GM23248 (cell line): ENCODE data around the gene TPH1. TPM values are rescaled to one million over a fixed set of nuclear protein-coding genes. Genes with fewer than 3 reads are reported as not detected.
A peak's percentile ranks its signal among the peaks of the same experiment; 100 is the strongest.

Experiments used
- DNase-seq: peaks from one replicate; pipeline ENCODE4 v3.0.0-alpha.2; 2015
- H2AFZ ChIP-seq: fragments of 200-600 bp; sonication (generic); 2 replicates; pipeline ENCODE4 v1.6.1; 2016; ENCODE audit warnings: antibody characterized with exemption
- H3F3A ChIP-seq: fragments of 200-600 bp; sonication (generic); 2 replicates; pipeline ENCODE4 v1.6.1; 2016; ENCODE audit warnings: mild to moderate bottlenecking, antibody characterized with exemption, mixed run types; ENCODE audit not compliant: insufficient read depth
- H3K27ac ChIP-seq: fragments of 200-600 bp; sonication (generic); 2 replicates; pipeline ENCODE4 v1.5.1; 2016; ENCODE audit warnings: mild to moderate bottlenecking
- H3K27me3 ChIP-seq: fragments of 200-600 bp; sonication (generic); replicated peaks from 2 replicates; pipeline ENCODE4 v1.6.1; 2016; ENCODE audit warnings: mild to moderate bottlenecking; ENCODE audit not compliant: insufficient read depth
- H3K36me3 ChIP-seq: fragments of 200-600 bp; sonication (generic); 2 replicates; pipeline ENCODE4 v1.6.1; 2016; ENCODE audit warnings: low read depth, mild to moderate bottlenecking
- H3K4me1 ChIP-seq: fragments of 200-600 bp; sonication (generic); 2 replicates; pipeline ENCODE4 v1.6.1; 2016; ENCODE audit warnings: mild to moderate bottlenecking; ENCODE audit not compliant: insufficient read depth
- H3K4me2 ChIP-seq: fragments of 200-600 bp; sonication (generic); one replicate; pipeline ENCODE4 v1.6.1; 2016; ENCODE audit warnings: mild to moderate bottlenecking; ENCODE audit not compliant: unreplicated experiment
- H3K4me3 ChIP-seq: fragments of 200-600 bp; sonication (generic); 2 replicates; pipeline ENCODE4 v1.5.1; 2016; ENCODE audit warnings: mild to moderate bottlenecking
- H3K79me2 ChIP-seq: fragments of 200-600 bp; sonication (generic); 2 replicates; pipeline ENCODE4 v1.6.1; 2016; ENCODE audit warnings: mild to moderate bottlenecking; ENCODE audit not compliant: insufficient read depth
- H3K9ac ChIP-seq: fragments of 200-600 bp; sonication (generic); 2 replicates; pipeline ENCODE4 v1.6.1; 2016; ENCODE audit warnings: mild to moderate bottlenecking
- H3K9me2 ChIP-seq: fragments of 200-600 bp; sonication (generic); 2 replicates; pipeline ENCODE4 v1.6.1; 2016; ENCODE audit warnings: mixed run types, mild to moderate bottlenecking, moderate library complexity; ENCODE audit not compliant: insufficient read depth
- H3K9me3 ChIP-seq: fragments of 200-600 bp; sonication (generic); one replicate; pipeline ENCODE4 v1.6.1; 2017; ENCODE audit warnings: low read depth
- H4K20me1 ChIP-seq: fragments of 200-600 bp; sonication (generic); 2 replicates; pipeline ENCODE4 v1.6.0; 2016; ENCODE audit not compliant: insufficient read depth
- EZH2 ChIP-seq: fragments of 200-600 bp; sonication (generic); IDR thresholded peaks from 2 replicates; pipeline ENCODE4 v1.6.1; 2018; ENCODE audit warnings: antibody characterized with exemption, mild to moderate bottlenecking; ENCODE audit not compliant: insufficient read depth, poor library complexity, severe bottlenecking
- EZH2phosphoT487 ChIP-seq: fragments of 200-600 bp; sonication (generic); IDR thresholded peaks from 2 replicates; pipeline ENCODE4 v1.6.1; 2018; ENCODE audit warnings: antibody characterized with exemption, moderate library complexity, mild to moderate bottlenecking, low read depth; ENCODE audit not compliant: insufficient read depth
- WGBS, 2 experiments: methylation state at CpG; one replicate each; pipeline ENCODE4 v1.1.6; 2015 to 2017; ENCODE audit warnings: low lambda C conversion rate in 2 of 2, low coverage in 1 of 2; ENCODE audit errors: missing lambda C conversion rate in 2 of 2; 5-methylcytosine and 5-hydroxymethylcytosine counted together
- in situ Hi-C: fragments of 300-500 bp; cut with MboI; formaldehyde crosslinking; loops from 2 replicates; pipeline ENCODE4 v1.15.0; 2020
- polyA plus RNA-seq: library from polyadenylated mRNA; unstranded; fragments of >200 nt; fragmentation: Nextera tagmentation; extraction: Ambion mirVana; gene quantifications from 2 replicates; pipeline ENCODE4 v1.2.1, GENCODE V29; 2016
- total RNA-seq: library from RNA; depleted of rRNA; stranded (reverse); fragments of >200 nt; shearing (Covaris generic); gene quantifications from 2 replicates; pipeline ENCODE4 v1.2.3, GENCODE V29; 2014

Gene TPH1
- total and polyA plus RNA-seq, 2 experiments from 2014 or later: not detected

GRCh38 chr11:18012906-18013781, 32.9 kb downstream of the TPH1 start, which contains the start of gene SERGEF:
TSS of gene SERGEF (minus strand) at chr11:18013047. CDS start at chr11:18013010, 37 bp downstream.
- H2AFZ ChIP-seq: peak within 1 kb of the TSS; percentile 97
- in situ Hi-C loops: no loop called here
- H3K79me2 ChIP-seq: no peaks in the 10 kb centered on the region
- H3K36me3 ChIP-seq: no peaks in the 10 kb centered on the region
- peak within 1 kb of the TSS; percentile 92 for H3K4me3 ChIP-seq
- H3K4me2 ChIP-seq: peak within 1 kb of the TSS; percentile 84
- H3K9me3 ChIP-seq: no peaks in the 10 kb centered on the region
- H4K20me1 ChIP-seq: no peaks in the 10 kb centered on the region
- peak; percentile 89 for DNase-seq
- H3K9ac ChIP-seq: peak within 1 kb of the TSS; percentile 71
- no peak within 1 kb of the TSS for H3K27ac ChIP-seq
- H3K9me2 ChIP-seq: no peaks in the 10 kb centered on the region
- TF ChIP-seq EZH2 (no peak), EZH2phosphoT487 (no peak)
- H3K27me3 ChIP-seq: no peaks in the 10 kb centered on the region
- WGBS, 2 experiments: 1 to 2% methylated on average over 58 to 75 of the region's 93 CpGs
- H3F3A ChIP-seq: peaks cover 8% of the 10 kb centered on the region; the same call in 1 of the 2 replicates
- no peaks in the 10 kb centered on the region for H3K4me1 ChIP-seq

- Histone ChIP-seq H2AFZ (peak overlapping the region; percentile 97), H3K4me1 (no peaks in the 10 kb centered on the region), H3K79me2 (no peaks in the 10 kb centered on the region), H3K27me3 (no peaks in the 10 kb centered on the region), H3K27ac (no peak overlapping the region), H3K36me3 (no peaks in the 10 kb centered on the region), H3K4me2 (peak overlapping the region; percentile 84), H3K9ac (peak overlapping the region; percentile 71), H3K4me3 (peak overlapping the region; percentile 92), H3F3A (peaks cover 8% of the 10 kb centered on the region; the same call in 1 of the 2 replicates), H4K20me1 (no peaks in the 10 kb centered on the region), H3K9me3 (no peaks in the 10 kb centered on the region), H3K9me2 (no peaks in the 10 kb centered on the region)
- TF ChIP-seq EZH2 (no peak), EZH2phosphoT487 (no peak)
- in situ Hi-C loops: no loop called here
- WGBS, 2 experiments: 2 to 5% methylated on average over 27 to 46 of the region's 46 CpGs
- DNase-seq: peak; percentile 45
These were observed 33.8 kb downstream of the TPH1 start for GRCh38 chr11:18012122-18012905.

GRCh38 chr11:18011633-18012032, 34.4 kb downstream of the TPH1 start:
- H3K4me1 ChIP-seq: no peaks in the 10 kb centered on the region
- H3K27ac ChIP-seq: no peak overlapping the region
- DNase-seq: peak; percentile 1
- no peaks in the 10 kb centered on the region for H3K27me3 ChIP-seq
- H2AFZ ChIP-seq: peak overlapping the region; percentile 97
- peaks cover 8% of the 10 kb centered on the region; the same call in 1 of the 2 replicates for H3F3A ChIP-seq
- no peaks in the 10 kb centered on the region for H4K20me1 ChIP-seq
- no peaks in the 10 kb centered on the region for H3K9me3 ChIP-seq
- no peaks in the 10 kb centered on the region for H3K36me3 ChIP-seq
- WGBS, 2 experiments: 71 to 72% methylated on average over 8 of the region's 8 CpGs
- in situ Hi-C loops: no loop called here
- H3K79me2 ChIP-seq: no peaks in the 10 kb centered on the region
- no peak overlapping the region for H3K9ac ChIP-seq
- no peaks in the 10 kb centered on the region for H3K9me2 ChIP-seq
- TF ChIP-seq EZH2: no peak
- no peak for TF ChIP-seq EZH2phosphoT487
- peak overlapping the region; percentile 92 for H3K4me3 ChIP-seq
- peak overlapping the region; percentile 84 for H3K4me2 ChIP-seq

GRCh38 chr11:18010977-18011586, 35.0 kb downstream of the TPH1 start:
- H3K9me2 ChIP-seq: no peaks in the 10 kb centered on the region
- no peak overlapping the region for H3K27ac ChIP-seq
- H2AFZ ChIP-seq: peak overlapping the region; percentile 97; the same call in 1 of the 2 replicates
- H3K27me3 ChIP-seq: no peaks in the 10 kb centered on the region
- TF ChIP-seq EZH2 (no peak), EZH2phosphoT487 (no peak)
- H3K9ac ChIP-seq: no peak overlapping the region
- H3K4me2 ChIP-seq: no peak overlapping the region
- H3K79me2 ChIP-seq: no peaks in the 10 kb centered on the region
- H3K9me3 ChIP-seq: no peaks in the 10 kb centered on the region
- in situ Hi-C loops: no loop called here
- no peak overlapping the region for H3K4me3 ChIP-seq
- 82 to 85% methylated on average over 10 of the region's 10 CpGs for WGBS, 2 experiments
- DNase-seq: peak; percentile 13
- no peaks in the 10 kb centered on the region for H4K20me1 ChIP-seq
- peaks cover 8% of the 10 kb centered on the region; the same call in 1 of the 2 replicates for H3F3A ChIP-seq
- H3K4me1 ChIP-seq: no peaks in the 10 kb centered on the region
- no peaks in the 10 kb centered on the region for H3K36me3 ChIP-seq
